ENCODE measurements around the gene ACOT6. TPM values are rescaled to one million over a fixed set of nuclear protein-coding genes. Genes with fewer than 3 reads are reported as not detected.

The ACOT6 gene
- total and polyA plus RNA-seq, 8 donors = not detected

GRCh38 chr14:73663548-73664212 is 51.4 kb downstream of the ACOT6 start:
- ATAC-seq (peak in 1 of 4 donors; percentile 23), FAIRE-seq (no peak), DNase-seq (no peak)
- H3K36me3 ChIP-seq = no peaks in the 10 kb centered on the region
- no peaks in the 10 kb centered on the region for H3K27me3 ChIP-seq
- H3K4me1 ChIP-seq = no peaks in the 10 kb centered on the region
- H3K4me3 ChIP-seq = no peak overlapping the region
- intact Hi-C loops (cut with DNase I) = no loop called here
- no peak for TF ChIP-seq CTCF (IDR thresholded peaks at IDR 0.05)
- no peaks in the 10 kb centered on the region for H3K9me3 ChIP-seq
- H3K27ac ChIP-seq = no peak overlapping the region

GRCh38 chr14:73665130-73665529 is 52.8 kb downstream of the ACOT6 start:
- 93 to 94% methylated on average over 2 of the region's 2 CpGs for WGBS, 2 donors
- no peaks in the 10 kb centered on the region for H3K9me3 ChIP-seq
- no peak for FAIRE-seq
- ATAC-seq = no peak
- intact Hi-C loops (cut with DNase I) = no loop called here
- no peak overlapping the region for H3K27ac ChIP-seq
- H3K4me3 ChIP-seq = no peak overlapping the region
- TF ChIP-seq CTCF (IDR thresholded peaks at IDR 0.05) = no peak
- no peaks in the 10 kb centered on the region for H3K27me3 ChIP-seq
- no peaks in the 10 kb centered on the region for H3K4me1 ChIP-seq
- no peaks in the 10 kb centered on the region for H3K36me3 ChIP-seq
- DNase-seq = no peak

GRCh38 chr14:73666583-73666982 is 54.3 kb downstream of the ACOT6 start:
- H3K9me3 ChIP-seq = no peaks in the 10 kb centered on the region
- 88 to 89% methylated on average over 5 of the region's 5 CpGs for WGBS, 2 donors
- no peak for DNase-seq
- intact Hi-C loops (cut with DNase I) = no loop called here
- ATAC-seq = no peak
- H3K27me3 ChIP-seq = no peaks in the 10 kb centered on the region
- H3K4me1 ChIP-seq = peaks cover 0 to 5% (median 0%) of the 10 kb centered on the region in 3 donors
- H3K27ac ChIP-seq = no peak overlapping the region
- FAIRE-seq = no peak
- TF ChIP-seq CTCF (IDR thresholded peaks at IDR 0.05) = no peak
- H3K36me3 ChIP-seq = no peaks in the 10 kb centered on the region
- H3K4me3 ChIP-seq = no peak overlapping the region

- no peak for DNase-seq
- 92 to 95% methylated on average over 3 of the region's 3 CpGs for WGBS, 2 donors
- TF ChIP-seq CTCF (IDR thresholded peaks at IDR 0.05) = no peak
- no peaks in the 10 kb centered on the region for H3K36me3 ChIP-seq
- H3K27me3 ChIP-seq = no peaks in the 10 kb centered on the region
- no peak overlapping the region for H3K4me3 ChIP-seq
- H3K27ac ChIP-seq = no peak overlapping the region
- FAIRE-seq = no peak
- peaks cover 0 to 5% (median 0%) of the 10 kb centered on the region in 3 donors for H3K4me1 ChIP-seq
- no peaks in the 10 kb centered on the region for H3K9me3 ChIP-seq
- ATAC-seq = no peak
- intact Hi-C loops (cut with DNase I) = no loop called here
Observed at GRCh38 chr14:73667854-73668253, 55.5 kb downstream of the ACOT6 start.

Other genes starting within 250 kb of the ACOT6 start
- gene NUMB, start 154.0 kb upstream of the ACOT6 start, total RNA-seq = 10 to 100 TPM; 25.1 to 53.8 (median 33.6) TPM
- 10 to 100 TPM; 23.9 to 28.8 TPM for gene NUMB, start 154.0 kb upstream of the ACOT6 start, polyA plus RNA-seq
- gene RIOX1, start 121.6 kb upstream of the ACOT6 start, total RNA-seq = 1 to 10 TPM; 4.3 to 8.0 (median 6.6) TPM
- gene RIOX1, start 121.6 kb upstream of the ACOT6 start, polyA plus RNA-seq = 1 to 10 TPM; 4.1 to 4.3 TPM
- gene ACOT1, start 75.4 kb upstream of the ACOT6 start, total RNA-seq = 1 to 10 TPM in 5 of 6 donors, under 1 TPM in 1; 0.69 to 2.8 (median 1.5) TPM
- 1 to 10 TPM; 1.0 to 1.5 TPM for gene ACOT1, start 75.4 kb upstream of the ACOT6 start, polyA plus RNA-seq
- under 1 TPM in 5 of 6 donors, not detected in 1; 0.09 to 0.22 (median 0.14) TPM for gene HEATR4, start 53.6 kb upstream of the ACOT6 start, total RNA-seq
- under 1 TPM; 0.05 to 0.65 TPM for gene HEATR4, start 53.6 kb upstream of the ACOT6 start, polyA plus RNA-seq
- 10 to 100 TPM in 3 of 6 donors, 1 to 10 TPM in 3; 4.4 to 11.6 (median 9.3) TPM for gene ACOT2, start 43.3 kb upstream of the ACOT6 start, total RNA-seq
- gene ACOT2, start 43.3 kb upstream of the ACOT6 start, polyA plus RNA-seq = 10 to 100 TPM in 1 of 2 donors, 1 to 10 TPM in 1; 9.3 to 12.8 TPM
- gene ACOT4, start 20.6 kb upstream of the ACOT6 start, total RNA-seq = 1 to 10 TPM in 4 of 6 donors, under 1 TPM in 1, not detected in 1; 0.59 to 1.9 (median 1.2) TPM
- gene ACOT4, start 20.6 kb upstream of the ACOT6 start, polyA plus RNA-seq = under 1 TPM; 0.68 to 0.75 TPM
- 1 to 10 TPM; 4.7 to 9.2 (median 7.1) TPM for gene DNAL1, start 32.5 kb downstream of the ACOT6 start, total RNA-seq
- 1 to 10 TPM; 3.2 to 3.8 TPM for gene DNAL1, start 32.5 kb downstream of the ACOT6 start, polyA plus RNA-seq
- 10 to 100 TPM in 2 of 6 donors, 1 to 10 TPM in 4; 2.8 to 11.7 (median 6.5) TPM for gene PNMA1, start 101.9 kb downstream of the ACOT6 start, total RNA-seq
- gene PNMA1, start 101.9 kb downstream of the ACOT6 start, polyA plus RNA-seq = 10 to 100 TPM in 1 of 2 donors, 1 to 10 TPM in 1; 6.2 to 25.4 TPM
- 1 to 10 TPM; 3.8 to 6.9 (median 5.2) TPM for gene PTGR2, start 239.3 kb downstream of the ACOT6 start, total RNA-seq
- 1 to 10 TPM; 3.5 to 7.2 TPM for gene PTGR2, start 239.3 kb downstream of the ACOT6 start, polyA plus RNA-seq